Neural cell (in vitro differentiated cells): ENCODE results near the gene CYRIA.

Experiments
- EP300 ChIP-seq: fragments of 450-650 bp; conservative IDR thresholded peaks from 2 replicates; pipeline ENCODE4 v1.6.1; 2014; ENCODE audit warnings: antibody characterized with exemption, mild to moderate bottlenecking, moderate library complexity; ENCODE audit not compliant: poor library complexity, severe bottlenecking
- EZH2 ChIP-seq: fragments of 200-600, 300-800 bp; shearing (Covaris generic), sonication (generic); IDR thresholded peaks from 2 replicates; pipeline ENCODE4 v1.6.1; 2014; ENCODE audit warnings: antibody characterized with exemption, low read length, borderline replicate concordance, mild to moderate bottlenecking; ENCODE audit not compliant: insufficient read depth, poor library complexity, severe bottlenecking
- MXI1 ChIP-seq: fragments of 450-650 bp; conservative IDR thresholded peaks from 2 replicates; pipeline ENCODE4 v1.6.1; 2014; ENCODE audit warnings: antibody characterized with exemption, mild to moderate bottlenecking; ENCODE audit not compliant: poor library complexity, severe bottlenecking
- POLR2AphosphoS5 ChIP-seq: IDR thresholded peaks from 2 replicates; pipeline ENCODE4 v1.6.1; 2012
- RAD21 ChIP-seq: fragments of 450-650 bp; conservative IDR thresholded peaks from 2 replicates; pipeline ENCODE4 v1.6.1; 2014; ENCODE audit warnings: antibody characterized with exemption, mild to moderate bottlenecking, moderate library complexity
- SMC3 ChIP-seq: fragments of 450-650 bp; conservative IDR thresholded peaks from 2 replicates; pipeline ENCODE4 v1.6.1; 2014; ENCODE audit warnings: antibody characterized with exemption, mild to moderate bottlenecking, moderate library complexity; ENCODE audit not compliant: poor library complexity
- TAF1 ChIP-seq: IDR thresholded peaks from 2 replicates; pipeline ENCODE4 v1.6.1; 2012; ENCODE audit warnings: low read depth
- TF ChIP-seq, protein P1 (sequence below): fragments of 450-650 bp; IDR thresholded peaks from 2 replicates; pipeline ENCODE4 v1.5.1; 2014; ENCODE audit warnings: antibody characterized with exemption, mild to moderate bottlenecking, moderate library complexity; ENCODE audit not compliant: poor library complexity, severe bottlenecking

DNA sequence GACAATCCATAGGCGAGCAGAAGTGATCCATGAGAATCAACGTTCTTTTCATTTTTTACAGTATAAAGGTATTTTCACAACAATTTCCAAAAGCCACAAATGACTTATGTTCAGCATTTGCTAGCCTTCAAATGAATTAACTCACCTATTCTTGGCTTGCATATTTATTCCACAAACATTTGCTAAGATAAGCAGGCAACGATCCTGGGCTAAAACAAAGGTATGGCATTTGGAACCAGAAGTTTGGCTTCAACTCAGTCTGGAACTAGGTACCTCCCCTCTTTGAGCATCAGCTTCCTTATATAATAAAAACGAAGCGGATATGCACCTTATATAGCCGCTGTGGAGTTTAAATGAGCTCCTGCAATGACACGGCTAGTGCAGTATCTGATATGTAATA lies 20.5 kb downstream of the CYRIA start:
- TF ChIP-seq EP300: no peak
- TF ChIP-seq, protein P1, sequence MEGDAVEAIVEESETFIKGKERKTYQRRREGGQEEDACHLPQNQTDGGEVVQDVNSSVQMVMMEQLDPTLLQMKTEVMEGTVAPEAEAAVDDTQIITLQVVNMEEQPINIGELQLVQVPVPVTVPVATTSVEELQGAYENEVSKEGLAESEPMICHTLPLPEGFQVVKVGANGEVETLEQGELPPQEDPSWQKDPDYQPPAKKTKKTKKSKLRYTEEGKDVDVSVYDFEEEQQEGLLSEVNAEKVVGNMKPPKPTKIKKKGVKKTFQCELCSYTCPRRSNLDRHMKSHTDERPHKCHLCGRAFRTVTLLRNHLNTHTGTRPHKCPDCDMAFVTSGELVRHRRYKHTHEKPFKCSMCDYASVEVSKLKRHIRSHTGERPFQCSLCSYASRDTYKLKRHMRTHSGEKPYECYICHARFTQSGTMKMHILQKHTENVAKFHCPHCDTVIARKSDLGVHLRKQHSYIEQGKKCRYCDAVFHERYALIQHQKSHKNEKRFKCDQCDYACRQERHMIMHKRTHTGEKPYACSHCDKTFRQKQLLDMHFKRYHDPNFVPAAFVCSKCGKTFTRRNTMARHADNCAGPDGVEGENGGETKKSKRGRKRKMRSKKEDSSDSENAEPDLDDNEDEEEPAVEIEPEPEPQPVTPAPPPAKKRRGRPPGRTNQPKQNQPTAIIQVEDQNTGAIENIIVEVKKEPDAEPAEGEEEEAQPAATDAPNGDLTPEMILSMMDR: no peak
- no peak for TF ChIP-seq EZH2
- TF ChIP-seq POLR2AphosphoS5: no peak
- no peak for TF ChIP-seq TAF1
- TF ChIP-seq RAD21: no peak
- TF ChIP-seq SMC3: no peak
- TF ChIP-seq MXI1: no peak
